NCI-H2081 (cell line): ENCODE measurements around the gene TBC1D28.
"Not testable (repeated sequence)": the region's sequence is repeated elsewhere in the genome, so short reads cannot be mapped to it uniquely, and the experiment has no call there.

Experiments used
- DNase-seq, 2 experiments: peaks; one replicate each; lab custom pipeline; 2025; lab: John Stamatoyannopoulos, UW

TBC1D28 gene

DNA sequence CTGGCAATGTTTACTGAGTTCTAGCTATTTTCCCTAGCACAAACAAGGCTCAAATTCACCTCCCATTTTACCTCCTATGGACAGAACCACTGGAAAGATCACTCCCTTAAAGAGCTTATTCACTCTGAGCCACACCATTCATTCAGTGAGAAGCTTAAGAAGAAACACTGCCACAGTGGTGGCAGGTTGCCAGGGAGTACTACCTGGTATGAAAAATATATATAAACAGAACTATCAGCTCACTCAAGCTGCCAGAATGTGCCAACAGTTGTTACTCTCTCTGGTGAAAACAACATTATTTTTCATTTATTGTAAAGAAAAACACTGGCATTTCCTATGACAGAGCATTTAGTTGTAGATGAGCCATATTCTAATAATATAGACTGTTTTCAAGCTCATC, 31.2 kb downstream of the TBC1D28 start:
- DNase-seq: not testable (repeated sequence)

DNA sequence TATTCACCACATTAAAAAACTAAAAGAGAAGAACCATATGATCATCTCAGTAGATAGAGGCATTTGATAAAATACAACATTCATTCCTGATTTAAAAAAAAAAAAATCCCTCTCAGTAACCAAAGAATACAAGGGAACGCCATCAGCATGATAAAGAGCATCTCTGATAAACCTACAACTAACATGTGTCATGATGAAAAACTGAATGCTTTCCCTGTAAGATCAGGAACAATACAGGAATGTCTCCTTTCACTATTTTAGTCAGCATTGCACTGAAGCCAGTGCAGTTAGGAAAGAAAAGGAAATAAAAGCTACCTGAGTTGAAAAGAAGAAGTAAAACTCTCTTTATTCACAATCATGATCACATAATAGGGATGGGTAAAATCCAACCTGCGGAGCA, 51.1 kb downstream of the TBC1D28 start:
- not testable (repeated sequence) for DNase-seq
